ENCODE measurements around the gene MYO5A.

MYO5A gene

GRCh38 chr15:52369455-52369854 is 159.2 kb downstream of the MYO5A start:
- H3K36me3 ChIP-seq (ENCODE audit: insufficient read depth, low read length), result peaks cover 64% of the 10 kb centered on the region

GRCh38 chr15:52369030-52369429 is 159.7 kb downstream of the MYO5A start:
- Histone ChIP-seq H2AFZ (ENCODE audit: low read depth, low read length) (no peak overlapping the region), H3K36me3 (ENCODE audit: insufficient read depth, low read length) (peaks cover 64% of the 10 kb centered on the region), H3K9me3 (ENCODE audit: low read length) (no peaks in the 10 kb centered on the region), H3K4me1 (ENCODE audit: insufficient read depth, low read length) (no peaks in the 10 kb centered on the region), H3K4me3 (ENCODE audit: low read length) (no peak overlapping the region), H3K27me3 (ENCODE audit: insufficient read depth, low read length) (no peaks in the 10 kb centered on the region)

More at GRCh38 chr15:52369455-52369854, 159.2 kb downstream of the MYO5A start:
- Histone ChIP-seq H3K9me3 (ENCODE audit: low read length) (peaks cover 2% of the 10 kb centered on the region), H3K27me3 (ENCODE audit: insufficient read depth, low read length) (no peaks in the 10 kb centered on the region), H3K4me1 (ENCODE audit: insufficient read depth, low read length) (no peaks in the 10 kb centered on the region), H3K4me3 (ENCODE audit: low read length) (no peak overlapping the region), H2AFZ (ENCODE audit: low read depth, low read length) (no peak overlapping the region)

DNA sequence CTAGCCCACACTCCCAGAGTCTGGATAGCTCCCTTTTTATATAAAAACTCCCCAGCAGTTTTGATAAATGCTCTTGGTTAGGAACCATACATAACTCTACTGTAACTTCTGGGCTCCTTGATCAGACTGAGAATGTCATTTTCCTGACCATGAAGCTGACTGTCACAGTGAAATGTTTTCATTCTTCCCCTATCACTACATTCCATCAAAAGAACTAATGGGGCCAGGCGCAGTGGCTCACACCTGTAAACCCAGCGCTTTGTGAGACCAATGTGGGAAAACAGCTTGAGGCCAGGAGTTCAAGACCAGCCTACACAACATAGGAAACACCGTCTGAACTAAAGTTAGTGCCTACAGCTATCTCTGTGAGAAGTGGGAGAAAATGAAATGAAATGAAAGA is 160.3 kb downstream of the MYO5A start:
- Histone ChIP-seq H3K4me3 (ENCODE audit: low read length) (no peak overlapping the region), H2AFZ (ENCODE audit: low read depth, low read length) (no peak overlapping the region), H3K27me3 (ENCODE audit: insufficient read depth, low read length) (no peaks in the 10 kb centered on the region), H3K9me3 (ENCODE audit: low read length) (no peaks in the 10 kb centered on the region), H3K4me1 (ENCODE audit: insufficient read depth, low read length) (no peaks in the 10 kb centered on the region), H3K36me3 (ENCODE audit: insufficient read depth, low read length) (peaks cover 62% of the 10 kb centered on the region)

DNA sequence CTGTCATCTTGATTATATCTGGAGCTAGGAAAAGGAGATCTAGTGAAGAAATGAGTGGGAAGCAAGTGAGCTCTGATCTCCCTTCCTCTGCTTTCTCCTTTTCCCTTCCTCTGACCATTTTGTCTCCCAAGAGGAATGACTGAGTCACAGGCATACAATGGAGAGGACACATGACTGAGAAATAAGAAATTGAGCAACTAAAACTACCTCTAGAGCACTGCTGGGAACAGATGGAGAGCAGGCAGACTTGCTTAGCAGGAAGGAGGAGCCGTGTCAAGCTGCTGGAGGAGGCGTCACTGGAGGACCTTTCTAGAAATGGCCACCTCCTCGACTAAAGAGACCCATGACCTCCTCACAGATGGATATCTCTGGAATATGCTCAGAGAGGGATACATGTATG is 166.2 kb downstream of the MYO5A start:
- no peaks in the 10 kb centered on the region for H3K9me3 ChIP-seq (ENCODE audit: low read length)
- H3K36me3 ChIP-seq (ENCODE audit: insufficient read depth, low read length), result peaks cover 53% of the 10 kb centered on the region
- H2AFZ ChIP-seq (ENCODE audit: low read depth, low read length), result no peak overlapping the region
- no peaks in the 10 kb centered on the region for H3K27me3 ChIP-seq (ENCODE audit: insufficient read depth, low read length)
- no peak overlapping the region for H3K4me3 ChIP-seq (ENCODE audit: low read length)
- no peaks in the 10 kb centered on the region for H3K4me1 ChIP-seq (ENCODE audit: insufficient read depth, low read length)

- Histone ChIP-seq H2AFZ (ENCODE audit: low read depth, low read length) (no peak overlapping the region), H3K4me3 (ENCODE audit: low read length) (no peak overlapping the region), H3K4me1 (ENCODE audit: insufficient read depth, low read length) (no peaks in the 10 kb centered on the region), H3K27me3 (ENCODE audit: insufficient read depth, low read length) (no peaks in the 10 kb centered on the region), H3K9me3 (ENCODE audit: low read length) (no peaks in the 10 kb centered on the region), H3K36me3 (ENCODE audit: insufficient read depth, low read length) (peaks cover 51% of the 10 kb centered on the region)
These were observed 166.6 kb downstream of the MYO5A start for GRCh38 chr15:52361975-52362494.

DNA sequence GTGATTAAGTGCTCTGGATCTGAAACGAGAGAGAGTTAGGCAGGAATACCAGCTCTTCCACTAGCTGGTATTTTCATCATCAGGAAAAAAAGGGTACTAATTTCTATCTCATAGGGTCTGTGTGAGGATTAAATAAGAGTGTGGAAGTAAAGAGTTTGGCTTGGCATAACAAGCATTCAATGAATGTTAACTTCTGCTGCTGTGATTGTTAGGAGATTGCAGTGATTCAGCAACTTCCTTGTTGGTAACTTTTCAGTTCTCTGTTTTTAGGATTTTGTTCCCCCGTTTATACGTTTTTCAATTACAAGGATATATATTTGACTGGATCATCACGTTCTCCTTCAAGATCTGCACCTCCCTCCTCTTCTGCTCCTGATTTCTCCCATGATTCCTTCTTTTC is 167.2 kb downstream of the MYO5A start:
- Histone ChIP-seq H3K4me1 (ENCODE audit: insufficient read depth, low read length) (no peaks in the 10 kb centered on the region), H3K27me3 (ENCODE audit: insufficient read depth, low read length) (no peaks in the 10 kb centered on the region), H3K36me3 (ENCODE audit: insufficient read depth, low read length) (peaks cover 47% of the 10 kb centered on the region), H2AFZ (ENCODE audit: low read depth, low read length) (no peak overlapping the region), H3K9me3 (ENCODE audit: low read length) (no peaks in the 10 kb centered on the region), H3K4me3 (ENCODE audit: low read length) (no peak overlapping the region)

DNA sequence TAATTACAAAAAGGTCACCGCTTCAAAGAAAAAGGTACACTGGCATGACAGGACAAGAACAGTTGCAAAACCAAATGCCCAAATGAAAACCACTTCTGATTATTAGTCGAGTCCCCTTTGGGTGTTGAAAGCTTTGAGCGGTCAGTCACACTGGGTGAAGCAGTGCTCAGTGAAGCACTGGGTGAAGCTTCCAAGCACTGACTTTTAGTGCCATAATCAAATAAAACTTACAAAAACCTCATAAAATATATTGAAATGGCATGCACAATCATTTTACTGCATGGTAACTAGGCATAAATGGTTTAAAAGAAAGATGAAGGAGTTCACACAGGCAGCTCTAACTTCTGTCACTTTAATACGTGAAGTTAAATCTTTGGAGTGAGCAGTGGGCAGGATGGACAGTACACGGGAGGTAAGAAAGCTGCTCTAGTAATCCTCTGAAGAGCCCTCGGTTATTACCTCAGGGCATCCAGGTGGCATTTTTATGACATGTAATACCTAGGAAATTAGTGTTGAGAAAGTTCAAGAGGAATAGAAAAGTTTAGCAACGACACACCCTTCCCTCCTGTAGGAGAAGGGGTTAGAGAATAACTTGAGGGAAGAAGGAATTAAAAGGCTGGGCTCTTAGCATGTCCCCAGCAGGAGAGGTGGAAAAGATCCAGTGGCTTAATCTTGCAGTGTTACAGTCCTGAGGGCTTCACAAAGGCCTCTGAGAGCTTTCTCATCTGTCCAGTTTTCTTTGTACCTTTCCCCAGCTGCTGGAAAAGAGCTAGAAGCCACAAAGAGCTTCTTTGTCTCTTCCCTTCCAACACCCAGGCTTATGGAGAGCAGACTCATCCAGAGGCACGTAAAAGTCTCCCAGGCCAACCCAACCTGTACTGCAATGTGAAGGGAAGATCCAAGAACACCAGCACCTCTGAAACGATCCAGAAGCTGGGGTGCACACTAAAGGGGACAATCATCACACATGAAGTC is 168.2 kb downstream of the MYO5A start:
- Histone ChIP-seq H3K4me3 (ENCODE audit: low read length) (no peak overlapping the region), H3K36me3 (ENCODE audit: insufficient read depth, low read length) (peaks cover 47% of the 10 kb centered on the region), H3K4me1 (ENCODE audit: insufficient read depth, low read length) (no peaks in the 10 kb centered on the region), H3K9me3 (ENCODE audit: low read length) (no peaks in the 10 kb centered on the region), H2AFZ (ENCODE audit: low read depth, low read length) (no peak overlapping the region), H3K27me3 (ENCODE audit: insufficient read depth, low read length) (no peaks in the 10 kb centered on the region)

DNA sequence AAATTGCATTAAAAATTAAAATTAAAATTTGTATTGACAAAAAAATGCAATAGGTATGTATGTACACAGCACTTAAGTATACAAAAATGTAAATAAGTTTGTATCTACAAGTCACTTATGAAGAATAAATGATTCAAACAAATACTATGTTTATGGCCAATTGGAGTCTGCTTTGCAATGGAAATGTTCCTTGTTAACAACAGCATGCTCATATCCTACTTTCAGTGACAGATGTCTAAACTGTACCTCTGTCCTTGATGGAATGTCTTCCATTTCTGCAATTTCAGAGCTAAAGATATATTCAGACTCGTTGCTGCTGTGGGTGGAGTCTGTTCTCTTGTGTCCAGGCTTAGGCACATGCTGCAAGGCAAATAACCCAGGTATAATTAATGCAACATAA is 169.0 kb downstream of the MYO5A start:
- H3K4me3 ChIP-seq (ENCODE audit: low read length), result no peak overlapping the region
- no peaks in the 10 kb centered on the region for H3K9me3 ChIP-seq (ENCODE audit: low read length)
- H3K4me1 ChIP-seq (ENCODE audit: insufficient read depth, low read length), result no peaks in the 10 kb centered on the region
- peaks cover 40% of the 10 kb centered on the region for H3K36me3 ChIP-seq (ENCODE audit: insufficient read depth, low read length)
- no peak overlapping the region for H2AFZ ChIP-seq (ENCODE audit: low read depth, low read length)
- no peaks in the 10 kb centered on the region for H3K27me3 ChIP-seq (ENCODE audit: insufficient read depth, low read length)

- Histone ChIP-seq H3K36me3 (ENCODE audit: insufficient read depth, low read length) (peaks cover 32% of the 10 kb centered on the region), H2AFZ (ENCODE audit: low read depth, low read length) (no peak overlapping the region), H3K27me3 (ENCODE audit: insufficient read depth, low read length) (no peaks in the 10 kb centered on the region), H3K4me3 (ENCODE audit: low read length) (no peak overlapping the region), H3K4me1 (ENCODE audit: insufficient read depth, low read length) (no peaks in the 10 kb centered on the region), H3K9me3 (ENCODE audit: low read length) (no peaks in the 10 kb centered on the region)
These were observed 170.7 kb downstream of the MYO5A start for GRCh38 chr15:52357949-52358348.

- H2AFZ ChIP-seq (ENCODE audit: low read depth, low read length), result no peak overlapping the region
- H3K9me3 ChIP-seq (ENCODE audit: low read length), result no peaks in the 10 kb centered on the region
- H3K27me3 ChIP-seq (ENCODE audit: insufficient read depth, low read length), result no peaks in the 10 kb centered on the region
- H3K36me3 ChIP-seq (ENCODE audit: insufficient read depth, low read length), result peaks cover 38% of the 10 kb centered on the region
- no peak overlapping the region for H3K4me3 ChIP-seq (ENCODE audit: low read length)
- H3K4me1 ChIP-seq (ENCODE audit: insufficient read depth, low read length), result no peaks in the 10 kb centered on the region
These were observed 176.6 kb downstream of the MYO5A start for GRCh38 chr15:52352086-52352485.

DNA sequence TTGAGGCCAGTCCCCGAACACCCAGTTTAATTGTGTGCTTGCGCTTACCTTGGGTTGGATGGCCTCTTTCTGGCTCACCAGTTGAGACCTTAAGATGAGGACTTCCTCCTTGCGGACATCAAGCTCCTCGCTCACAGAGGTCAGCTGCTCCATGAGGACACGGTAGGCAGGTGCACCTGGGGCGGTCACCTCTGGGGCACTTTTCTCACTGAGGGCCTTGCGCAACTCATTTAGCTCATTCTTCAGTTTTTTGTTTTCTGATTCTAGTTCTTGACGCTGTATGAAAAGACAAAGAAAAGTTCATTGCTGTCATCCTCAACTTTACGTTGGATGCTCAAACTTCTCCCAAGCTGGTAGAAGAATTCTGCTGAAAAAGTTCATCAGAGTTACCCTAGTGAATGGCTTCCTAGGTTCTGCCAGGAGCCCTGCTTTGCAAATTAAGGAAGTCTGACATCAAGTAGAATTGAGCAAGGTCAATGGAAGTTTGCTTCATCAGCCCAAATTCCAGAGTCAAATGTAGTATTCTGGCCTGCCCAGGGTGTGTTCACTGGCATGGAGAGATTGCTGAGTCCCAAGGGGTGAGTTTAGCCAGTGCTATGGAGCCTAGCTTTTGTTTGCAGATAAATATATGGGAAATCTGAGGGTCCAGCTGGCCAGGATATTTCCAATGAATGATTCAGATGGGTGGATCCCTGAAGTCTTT is 177.3 kb downstream of the MYO5A start:
- Histone ChIP-seq H3K9me3 (ENCODE audit: low read length) (no peaks in the 10 kb centered on the region), H2AFZ (ENCODE audit: low read depth, low read length) (no peak overlapping the region), H3K36me3 (ENCODE audit: insufficient read depth, low read length) (peaks cover 40% of the 10 kb centered on the region), H3K4me3 (ENCODE audit: low read length) (no peak overlapping the region), H3K27me3 (ENCODE audit: insufficient read depth, low read length) (no peaks in the 10 kb centered on the region), H3K4me1 (ENCODE audit: insufficient read depth, low read length) (no peaks in the 10 kb centered on the region)

GRCh38 chr15:52350423-52350822 is 178.3 kb downstream of the MYO5A start:
- no peaks in the 10 kb centered on the region for H3K4me1 ChIP-seq (ENCODE audit: insufficient read depth, low read length)
- H3K9me3 ChIP-seq (ENCODE audit: low read length), result no peaks in the 10 kb centered on the region
- no peak overlapping the region for H2AFZ ChIP-seq (ENCODE audit: low read depth, low read length)
- peaks cover 46% of the 10 kb centered on the region for H3K36me3 ChIP-seq (ENCODE audit: insufficient read depth, low read length)
- H3K27me3 ChIP-seq (ENCODE audit: insufficient read depth, low read length), result no peaks in the 10 kb centered on the region
- H3K4me3 ChIP-seq (ENCODE audit: low read length), result no peak overlapping the region

- Histone ChIP-seq H3K36me3 (ENCODE audit: insufficient read depth, low read length) (peaks cover 49% of the 10 kb centered on the region), H3K9me3 (ENCODE audit: low read length) (no peaks in the 10 kb centered on the region), H3K4me3 (ENCODE audit: low read length) (no peak overlapping the region), H3K4me1 (ENCODE audit: insufficient read depth, low read length) (no peaks in the 10 kb centered on the region), H2AFZ (ENCODE audit: low read depth, low read length) (no peak overlapping the region), H3K27me3 (ENCODE audit: insufficient read depth, low read length) (no peaks in the 10 kb centered on the region)
These were observed 179.5 kb downstream of the MYO5A start for GRCh38 chr15:52349052-52349700.

Data from neuron (in vitro differentiated cells).